ENCODE results near the gene SLC25A33.

DNA sequence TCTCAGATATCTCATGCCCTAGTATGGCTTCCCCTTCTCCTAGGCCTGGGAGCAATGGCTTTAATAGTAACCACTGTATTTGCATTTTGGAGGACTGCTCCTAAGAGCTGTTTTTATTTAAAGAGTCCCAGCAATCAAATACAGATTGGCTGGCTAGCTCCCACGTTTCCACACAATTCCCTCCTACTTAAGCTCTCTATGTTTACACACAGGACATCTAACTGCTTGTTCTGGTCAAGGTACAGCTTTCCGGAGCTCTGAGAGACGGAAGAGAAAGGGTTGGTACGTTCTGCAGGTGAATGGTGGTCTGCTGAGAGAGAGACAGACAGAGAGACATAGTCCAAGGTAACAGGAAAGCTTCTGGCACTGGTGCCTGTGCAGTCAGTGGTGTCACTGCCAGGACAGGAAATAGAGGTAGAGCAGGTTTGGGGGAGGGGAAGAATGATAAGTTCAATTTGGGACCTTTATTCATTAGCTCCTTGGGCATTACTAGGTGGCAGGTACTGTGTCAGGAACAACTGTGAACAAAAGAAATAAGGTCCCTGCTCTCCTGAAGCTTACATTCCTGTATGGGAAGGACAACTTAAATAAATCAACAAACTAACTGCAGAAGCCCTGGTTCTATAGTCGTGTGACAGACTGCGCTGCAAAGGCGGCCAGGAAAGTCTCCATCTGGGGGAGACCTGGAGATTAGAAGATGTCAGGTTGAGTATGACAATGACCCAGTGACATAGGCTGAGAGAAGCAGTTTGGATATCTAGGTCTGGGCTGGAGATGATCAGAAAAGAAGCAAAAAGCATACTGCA lies 1.2 kb upstream of the SLC25A33 start:
- no peak for TF ChIP-seq CTCF (IDR thresholded peaks at IDR 0.05 in 8 of 11, conservative IDR thresholded peaks at IDR 0.05 in 3 of 11)
- TF ChIP-seq POLR2A (IDR thresholded peaks at IDR 0.05) = no peak
